PFSK-1 (cell line): ENCODE measurements around the gene PDGFD.

ENCODE experiments used
- POLR2AphosphoS5 ChIP-seq: IDR thresholded peaks from 2 replicates; pipeline ENCODE4 v1.6.1; 2012; ENCODE audit warnings: low read depth, mild to moderate bottlenecking, control low read depth, low read length, moderate library complexity
- REST ChIP-seq, 2 experiments: IDR thresholded peaks; 2 replicates each; pipeline versions ENCODE4 v1.6.1 to v1.8.0; 2011 to 2012; ENCODE audit warnings: low read depth in 2 of 2, low read length in 2 of 2, control low read depth in 1 of 2, inconsistent platforms in 1 of 2, mild to moderate bottlenecking in 1 of 2, moderate library complexity in 1 of 2; ENCODE audit not compliant: insufficient read depth in 1 of 2
- SIN3A ChIP-seq: IDR thresholded peaks from 2 replicates; pipeline ENCODE4 v1.6.1; 2012; ENCODE audit warnings: mild to moderate bottlenecking, low read length, moderate library complexity, borderline replicate concordance; ENCODE audit not compliant: insufficient read depth
- TAF1 ChIP-seq: IDR thresholded peaks from 2 replicates; pipeline ENCODE4 v1.6.1; 2012; ENCODE audit warnings: low read length, control low read depth, borderline replicate concordance; ENCODE audit not compliant: insufficient read depth

- TF ChIP-seq REST (IDR thresholded peaks at IDR 0.05; ENCODE audit: insufficient read depth in 1 of 2, low read depth in 2 of 2, low read length in 2 of 2) (no peak), POLR2AphosphoS5 (no peak), TAF1 (no peak), SIN3A (no peak)
These were observed 214.2 kb downstream of the PDGFD start for GRCh38 chr11:103949781-103950180.
